Loucy (cell line): ENCODE data around the gene CAB39.

ENCODE experiments used
- H2AFZ ChIP-seq: fragments of 200-600 bp; sonication (generic); 2 replicates; pipeline ENCODE4 v1.6.0; 2016; ENCODE audit warnings: antibody characterized with exemption, mild to moderate bottlenecking, low read length, moderate library complexity
- H3F3A ChIP-seq: fragments of 200-600 bp; 2 replicates; pipeline ENCODE4 v1.6.0; 2016; ENCODE audit warnings: antibody characterized with exemption, low read depth, mild to moderate bottlenecking
- H3K27me3 ChIP-seq: fragments of 200-600 bp; sonication (generic); 2 replicates; pipeline ENCODE4 v1.6.1; 2014; ENCODE audit warnings: low read length, mild to moderate bottlenecking; ENCODE audit not compliant: insufficient read depth, poor library complexity, severe bottlenecking
- H3K36me3 ChIP-seq: fragments of 200-600 bp; sonication (generic); 2 replicates; pipeline ENCODE4 v1.6.1; 2016; ENCODE audit warnings: low read length; ENCODE audit not compliant: insufficient read depth
- H3K4me1 ChIP-seq: fragments of 200-600 bp; sonication (generic); 2 replicates; pipeline ENCODE4 v1.5.1; 2014; ENCODE audit warnings: low read length, mild to moderate bottlenecking; ENCODE audit not compliant: insufficient read depth, poor library complexity, severe bottlenecking
- H3K4me2 ChIP-seq: fragments of 200-600 bp; sonication (generic); 2 replicates; pipeline ENCODE4 v1.6.0; 2014; ENCODE audit warnings: antibody characterized with exemption, low read length, low read depth, mild to moderate bottlenecking; ENCODE audit not compliant: poor library complexity, severe bottlenecking
- H3K4me3 ChIP-seq: fragments of 200-600 bp; sonication (generic); 2 replicates; pipeline ENCODE4 v1.5.1; 2014; ENCODE audit warnings: low read length, mild to moderate bottlenecking, mixed read lengths; ENCODE audit not compliant: poor library complexity, severe bottlenecking
- H3K79me2 ChIP-seq: fragments of 200-600 bp; sonication (generic); 2 replicates; pipeline ENCODE4 v1.6.1; 2014; ENCODE audit warnings: low read length; ENCODE audit not compliant: insufficient read depth
- H3K9ac ChIP-seq: fragments of 200-600 bp; sonication (generic); 2 replicates; pipeline ENCODE4 v1.6.0; 2014; ENCODE audit warnings: mild to moderate bottlenecking, low read depth, low read length, moderate library complexity; ENCODE audit not compliant: poor library complexity, severe bottlenecking
- H3K9me2 ChIP-seq: fragments of 200-600 bp; sonication (generic); replicated peaks from 2 replicates; pipeline ENCODE4 v1.6.1; 2016; ENCODE audit warnings: low read depth, low read length, mixed read lengths
- H3K9me3 ChIP-seq: fragments of 200-600 bp; sonication (generic); 2 replicates; pipeline ENCODE4 v1.6.1; 2014; ENCODE audit warnings: mild to moderate bottlenecking, antibody characterized with exemption, low read length, low read depth; ENCODE audit not compliant: insufficient read depth
- H4K20me1 ChIP-seq: fragments of 200-600 bp; sonication (generic); 2 replicates; pipeline ENCODE4 v1.6.0; 2014; ENCODE audit warnings: antibody characterized with exemption, low read length, mild to moderate bottlenecking; ENCODE audit not compliant: insufficient read depth, poor library complexity, severe bottlenecking
- CTCF ChIP-seq: fragments of 200-600 bp; sonication (generic); conservative IDR thresholded peaks from 2 replicates; pipeline ENCODE4 v1.5.1; 2014; ENCODE audit warnings: mild to moderate bottlenecking, antibody characterized with exemption, low read length
- EZH2phosphoT487 ChIP-seq: fragments of 200-600 bp; IDR thresholded peaks from 2 replicates; pipeline ENCODE4 v1.6.1; 2018; ENCODE audit warnings: antibody characterized with exemption, mild to moderate bottlenecking, moderate library complexity, borderline replicate concordance

CAB39 gene

GRCh38 chr2:230825354-230825753, 112.7 kb downstream of the CAB39 start:
- H3K4me2 ChIP-seq: no peak overlapping the region
- no peaks in the 10 kb centered on the region for H4K20me1 ChIP-seq
- H3K4me3 ChIP-seq: no peak overlapping the region
- no peaks in the 10 kb centered on the region for H3K9me2 ChIP-seq
- no peaks in the 10 kb centered on the region for H3K79me2 ChIP-seq
- H3K9me3 ChIP-seq: no peaks in the 10 kb centered on the region
- peaks cover 2% of the 10 kb centered on the region; the same call in 1 of the 2 replicates for H3K36me3 ChIP-seq
- H3K27me3 ChIP-seq: no peaks in the 10 kb centered on the region
- no peak overlapping the region for H3K9ac ChIP-seq
- no peaks in the 10 kb centered on the region for H3F3A ChIP-seq
- no peaks in the 10 kb centered on the region for H3K4me1 ChIP-seq
- no peak overlapping the region for H2AFZ ChIP-seq
- TF ChIP-seq CTCF: no peak
- no peak for TF ChIP-seq EZH2phosphoT487

GRCh38 chr2:230827774-230828271, 115.2 kb downstream of the CAB39 start:
- H3K27me3 ChIP-seq: no peaks in the 10 kb centered on the region
- TF ChIP-seq EZH2phosphoT487: no peak
- TF ChIP-seq CTCF: no peak
- no peaks in the 10 kb centered on the region for H3K79me2 ChIP-seq
- H3K4me3 ChIP-seq: no peak overlapping the region
- no peak overlapping the region for H2AFZ ChIP-seq
- H3K4me1 ChIP-seq: no peaks in the 10 kb centered on the region
- no peaks in the 10 kb centered on the region for H3F3A ChIP-seq
- no peak overlapping the region for H3K4me2 ChIP-seq
- no peak overlapping the region for H3K9ac ChIP-seq
- H4K20me1 ChIP-seq: no peaks in the 10 kb centered on the region
- H3K36me3 ChIP-seq: no peaks in the 10 kb centered on the region
- H3K9me3 ChIP-seq: no peaks in the 10 kb centered on the region
- no peaks in the 10 kb centered on the region for H3K9me2 ChIP-seq

- Histone ChIP-seq H2AFZ (no peak overlapping the region), H3K9me2 (no peaks in the 10 kb centered on the region)
Measured at GRCh38 chr2:230828272-230828961, 115.8 kb downstream of the CAB39 start.

More at GRCh38 chr2:230828272-230828961, 115.8 kb downstream of the CAB39 start:
- Histone ChIP-seq H4K20me1 (no peaks in the 10 kb centered on the region), H3K4me1 (no peaks in the 10 kb centered on the region), H3F3A (no peaks in the 10 kb centered on the region), H3K4me2 (no peak overlapping the region), H3K36me3 (no peaks in the 10 kb centered on the region), H3K9me3 (no peaks in the 10 kb centered on the region), H3K4me3 (no peak overlapping the region), H3K79me2 (no peaks in the 10 kb centered on the region), H3K9ac (no peak overlapping the region), H3K27me3 (no peaks in the 10 kb centered on the region)
- TF ChIP-seq CTCF (no peak), EZH2phosphoT487 (no peak)
